ENCODE data around the gene LCMT1.
A peak's percentile ranks its signal among the peaks of the same experiment; 100 is the strongest.

Gene LCMT1

GRCh38 chr16:25192096-25192495 is 80.6 kb downstream of the LCMT1 start:
- DNase-seq (ENCODE audit: low spot score), result no peak

- DNase-seq (ENCODE audit: low spot score), result no peak
These were observed 82.8 kb downstream of the LCMT1 start for GRCh38 chr16:25194273-25194878.

- no peak for DNase-seq (ENCODE audit: low spot score)
These were observed 86.5 kb downstream of the LCMT1 start for GRCh38 chr16:25198021-25198420.

DNA sequence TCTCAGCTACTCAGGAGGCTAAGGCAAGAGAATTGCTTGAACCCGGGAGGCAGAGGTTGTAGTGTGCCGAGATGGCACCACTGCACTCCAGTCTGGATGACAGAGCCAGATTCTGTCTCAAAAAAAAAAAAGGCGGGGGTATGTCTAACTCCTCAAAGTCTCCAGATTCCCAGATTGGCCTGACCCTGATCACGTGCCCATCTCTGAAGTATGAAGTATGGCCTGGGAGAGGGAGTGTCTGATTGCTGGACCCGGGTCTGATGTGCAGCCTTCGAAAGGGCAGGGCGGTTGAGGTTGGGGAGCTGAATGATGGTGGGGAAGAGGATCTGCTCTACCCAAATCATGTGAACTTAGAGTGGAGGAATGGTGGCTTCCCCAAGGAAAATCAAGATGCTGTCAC is 87.9 kb downstream of the LCMT1 start:
- DNase-seq (ENCODE audit: low spot score), result no peak

DNA sequence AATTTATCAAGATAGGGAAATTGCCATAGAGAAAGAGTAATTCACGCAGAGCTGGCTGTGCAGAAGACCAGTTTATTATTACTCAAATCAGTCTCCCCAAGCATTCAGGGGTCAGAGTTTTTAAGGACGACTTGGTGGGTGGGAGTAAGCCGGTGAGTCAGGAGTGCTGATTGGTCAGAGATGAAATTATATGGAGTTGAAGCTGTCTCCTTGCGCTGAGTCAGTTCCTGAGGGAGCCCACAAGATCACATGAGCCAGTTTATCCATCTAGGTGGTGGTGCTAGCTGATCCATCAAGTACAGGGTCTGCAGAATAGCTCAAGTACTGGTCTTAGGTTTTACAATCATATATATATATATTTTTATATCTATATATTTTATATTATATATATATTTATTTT is 99.2 kb downstream of the LCMT1 start:
- no peak for DNase-seq (ENCODE audit: low spot score)

- no peak for DNase-seq (ENCODE audit: low spot score)
These were observed 101.1 kb downstream of the LCMT1 start for GRCh38 chr16:25212636-25213035.

DNA sequence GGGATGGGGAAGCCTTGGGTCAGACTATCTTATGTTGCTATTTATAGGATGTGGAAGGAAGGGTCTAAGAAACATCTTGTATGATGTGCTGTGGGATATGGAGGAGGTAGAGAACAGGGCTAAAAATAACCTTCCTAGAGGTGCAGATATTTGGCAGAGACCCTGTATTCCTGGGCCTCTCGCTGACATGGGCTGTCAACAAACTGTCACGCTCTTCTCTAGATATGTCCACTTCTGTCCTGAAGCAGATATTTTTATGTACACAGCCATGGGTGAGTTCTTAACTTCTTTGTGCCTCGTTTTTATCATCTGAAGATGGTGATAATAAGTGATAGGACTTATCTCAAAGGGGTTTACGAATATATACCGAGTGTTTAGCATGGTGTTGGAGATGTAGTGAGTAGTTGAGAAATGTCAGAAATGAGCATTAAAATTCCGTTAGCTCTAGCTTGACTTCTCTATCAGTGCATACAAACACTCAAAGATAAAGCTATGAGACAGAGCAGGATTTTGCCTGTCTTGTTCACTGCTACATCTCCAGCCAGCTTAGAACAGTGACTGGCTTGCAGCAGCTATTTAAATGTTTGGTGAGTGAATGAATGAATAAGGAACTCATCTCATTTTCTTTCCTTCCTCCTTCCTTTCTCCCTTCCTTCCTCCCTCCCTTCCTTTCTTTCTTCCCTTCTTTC is 102.3 kb downstream of the LCMT1 start:
- DNase-seq (ENCODE audit: low spot score), result no peak

- no peak for DNase-seq (ENCODE audit: low spot score)
These were observed 105.6 kb downstream of the LCMT1 start for GRCh38 chr16:25217112-25217511.

GRCh38 chr16:25217921-25218320 is 106.4 kb downstream of the LCMT1 start:
- no peak for DNase-seq (ENCODE audit: low spot score)

GRCh38 chr16:25219070-25219737 is 107.7 kb downstream of the LCMT1 start:
- DNase-seq (ENCODE audit: low spot score), result no peak

- DNase-seq (ENCODE audit: low spot score), result no peak
These were observed 111.4 kb downstream of the LCMT1 start for GRCh38 chr16:25222959-25223358.

- no peak for DNase-seq (ENCODE audit: low spot score)
These were observed 112.4 kb downstream of the LCMT1 start for GRCh38 chr16:25223964-25224363.

GRCh38 chr16:25224731-25225319 is 113.3 kb downstream of the LCMT1 start:
- peak; percentile 22 for DNase-seq (ENCODE audit: low spot score)

Small RNA genes lying within 50 kb of the gene (small RNA-seq; reads per million reads assigned to genes)
- gene RN7SL557P, result 0 reads per million in 2 experiments

Measured in SK-N-DZ (cell line).